H1 (cell line): ENCODE results near the gene ODF2L. TPM values are rescaled to one million over a fixed set of nuclear protein-coding genes. Genes with fewer than 3 reads are reported as not detected.

Experiments used
- CTCF ChIA-PET: fragments of 300-600 bp; sonication (Branson Sonifier 250); formaldehyde crosslinking; loops from one replicate; lab custom pipeline; 2021; ENCODE audit not compliant: partially characterized antibody; lab: Charles Lee
- POLR2A ChIA-PET: fragments of 300-600 bp; sonication (Branson Sonifier 250); formaldehyde crosslinking; loops from one replicate; lab custom pipeline; 2021; ENCODE audit warnings: inconsistent platforms; ENCODE audit not compliant: partially characterized antibody; lab: Charles Lee
- DNase-seq, 2 experiments: peaks; one replicate each; pipeline versions ENCODE4 v3.0.0 to v3.0.0-alpha.2; 2010 to 2022; ENCODE audit warnings: low spot score in 2 of 2, low read depth in 1 of 2, mixed read lengths in 1 of 2
- FAIRE-seq: peaks from 2 replicates; lab custom pipeline; 2011; peaks lifted over from hg19 to GRCh38; lab: Jason Lieb, UNC
- H2AFZ ChIP-seq: 2 replicates; pipeline ENCODE4 v1.8.1; 2012; ENCODE audit warnings: low read length, inconsistent platforms
- H2AK5ac ChIP-seq: 2 replicates; pipeline ENCODE4 v1.6.1; 2013; ENCODE audit warnings: low read depth, low read length
- H2BK120ac ChIP-seq: replicated peaks from 2 replicates; pipeline ENCODE3; 2013; ENCODE audit warnings: low read depth, low read length, inconsistent platforms
- H2BK12ac ChIP-seq: 2 replicates; pipeline ENCODE4 v1.6.1; 2013; ENCODE audit warnings: low read depth, low read length
- H2BK15ac ChIP-seq: 2 replicates; pipeline ENCODE4 v1.6.1; 2013; ENCODE audit warnings: low read length
- H2BK20ac ChIP-seq: 2 replicates; pipeline ENCODE4 v1.6.1; 2013; ENCODE audit warnings: low read length
- H2BK5ac ChIP-seq: 2 replicates; pipeline ENCODE4 v1.6.1; 2013; ENCODE audit warnings: low read depth, low read length
- H3K14ac ChIP-seq: 2 replicates; pipeline ENCODE4 v1.6.1; 2013; ENCODE audit warnings: inconsistent platforms; ENCODE audit not compliant: insufficient read length
- H3K18ac ChIP-seq: 2 replicates; pipeline ENCODE4 v1.6.1; 2013; ENCODE audit warnings: low read length; ENCODE audit errors: extremely low read depth
- H3K23ac ChIP-seq: 2 replicates; pipeline ENCODE4 v1.6.1; 2013; ENCODE audit warnings: inconsistent platforms; ENCODE audit not compliant: insufficient read length
- H3K23me2 ChIP-seq: 2 replicates; pipeline ENCODE4 v1.6.1; 2013; ENCODE audit warnings: low read depth, low read length
- H3K27ac ChIP-seq: 2 replicates; pipeline ENCODE4 v1.6.1; 2011; ENCODE audit warnings: low read depth, low read length, inconsistent platforms
- H3K27me3 ChIP-seq, 4 experiments: replicated peaks in 1 of 4; 1 replicate in 1 of 4; 2 replicates in 3 of 4; pipeline versions ENCODE4 v1.6.1 to v1.8.1; 2011 to 2013; ENCODE audit warnings: low read length in 3 of 4, mild to moderate bottlenecking in 3 of 4, inconsistent platforms in 2 of 4, mixed read lengths in 2 of 4, moderate library complexity in 1 of 4; ENCODE audit not compliant: control insufficient read depth in 3 of 4, insufficient read depth in 3 of 4; ENCODE audit errors: extremely low read depth in 1 of 4
- H3K36me3 ChIP-seq, 4 experiments: 2 replicates each; pipeline versions ENCODE4 v1.6.1 to v1.8.1; 2011 to 2013; ENCODE audit warnings: mild to moderate bottlenecking in 4 of 4, low read length in 3 of 4, moderate library complexity in 2 of 4, control low read depth in 1 of 4, inconsistent platforms in 1 of 4; ENCODE audit not compliant: insufficient read depth in 4 of 4, control insufficient read depth in 2 of 4
- H3K4ac ChIP-seq: replicated peaks from 2 replicates; pipeline ENCODE3; 2013; ENCODE audit warnings: low read length, low read depth, mixed read lengths, inconsistent platforms; ENCODE audit not compliant: insufficient read length
- H3K4me1 ChIP-seq, 4 experiments: replicated peaks in 1 of 4; 1 replicate in 1 of 4; 2 replicates in 3 of 4; pipeline versions ENCODE4 v1.6.1 to v1.8.1; 2011 to 2013; ENCODE audit warnings: low read length in 3 of 4, inconsistent platforms in 2 of 4, mixed read lengths in 1 of 4; ENCODE audit not compliant: insufficient read depth in 4 of 4, control insufficient read depth in 3 of 4
- H3K4me2 ChIP-seq, 2 experiments: 2 replicates each; pipeline versions ENCODE4 v1.6.1 to v1.8.1; 2011 to 2013; ENCODE audit warnings: low read depth in 2 of 2, low read length in 2 of 2, control low read depth in 1 of 2, inconsistent platforms in 1 of 2, mild to moderate bottlenecking in 1 of 2; ENCODE audit not compliant: insufficient read depth in 1 of 2
- H3K4me3 ChIP-seq, 4 experiments: fragments of 200-600, 300-600 bp in 1 of 4; sonication (generic), shearing (Covaris generic), sonication (Bioruptor Twin) in 1 of 4; 2 replicates each; pipeline versions ENCODE4 v1.5.1 to v1.8.1; 2011 to 2016; ENCODE audit warnings: low read length in 4 of 4, low read depth in 3 of 4, control low read depth in 2 of 4, inconsistent platforms in 2 of 4, mild to moderate bottlenecking in 2 of 4, mixed read lengths in 1 of 4, moderate library complexity in 1 of 4; ENCODE audit not compliant: insufficient read depth in 2 of 4; ENCODE audit errors: extremely low read depth in 1 of 4
- H3K56ac ChIP-seq: replicated peaks from 2 replicates; pipeline ENCODE3; 2013; ENCODE audit warnings: low read depth, mild to moderate bottlenecking, mixed read lengths, low read length, inconsistent platforms; ENCODE audit not compliant: insufficient read length
- H3K79me1 ChIP-seq: 2 replicates; pipeline ENCODE4 v1.6.1; 2013; ENCODE audit warnings: low read depth, low read length, control low read depth
- H3K79me2 ChIP-seq, 2 experiments: 2 replicates each; pipeline versions ENCODE4 v1.6.1 to v1.8.1; 2012 to 2013; ENCODE audit warnings: low read length in 2 of 2, mild to moderate bottlenecking in 2 of 2, inconsistent platforms in 1 of 2; ENCODE audit not compliant: insufficient read depth in 2 of 2, control insufficient read depth in 1 of 2
- H3K9ac ChIP-seq, 4 experiments: replicated peaks in 1 of 4; 1 replicate in 1 of 4; 2 replicates in 3 of 4; pipeline versions ENCODE4 v1.6.1 to v1.8.1; 2011 to 2013; ENCODE audit warnings: low read depth in 3 of 4, low read length in 3 of 4, control low read depth in 2 of 4, mild to moderate bottlenecking in 2 of 4, moderate library complexity in 2 of 4, inconsistent platforms in 1 of 4; ENCODE audit errors: extremely low read depth in 1 of 4
- H3K9me3 ChIP-seq, 2 experiments: 2 replicates each; pipeline versions ENCODE4 v1.6.1 to v1.8.1; 2012 to 2013; ENCODE audit warnings: mild to moderate bottlenecking in 2 of 2, moderate library complexity in 2 of 2, control low read depth in 1 of 2, inconsistent platforms in 1 of 2, low read depth in 1 of 2, low read length in 1 of 2, mixed read lengths in 1 of 2; ENCODE audit not compliant: insufficient read depth in 2 of 2
- H4K20me1 ChIP-seq, 2 experiments: replicated peaks in 1 of 2; 2 replicates each; pipeline versions ENCODE3 to v1.8.1; 2011 to 2013; ENCODE audit warnings: inconsistent platforms in 2 of 2, low read length in 2 of 2, mild to moderate bottlenecking in 1 of 2; ENCODE audit not compliant: insufficient read depth in 2 of 2, control insufficient read depth in 1 of 2
- H4K5ac ChIP-seq: 2 replicates; pipeline ENCODE4 v1.6.1; 2013; ENCODE audit warnings: low read length, low read depth, mixed read lengths, inconsistent platforms; ENCODE audit not compliant: insufficient read length
- H4K8ac ChIP-seq: 2 replicates; pipeline ENCODE4 v1.8.0; 2013; ENCODE audit warnings: mild to moderate bottlenecking, moderate library complexity, low read length, inconsistent platforms; ENCODE audit not compliant: insufficient read depth; ENCODE audit errors: extremely low read depth
- H4K91ac ChIP-seq: replicated peaks from 2 replicates; pipeline ENCODE3; 2013; ENCODE audit warnings: low read length, mixed read lengths, inconsistent platforms; ENCODE audit not compliant: insufficient read length
- GABPA ChIP-seq: IDR thresholded peaks from 2 replicates; pipeline ENCODE4 v1.6.1; 2011; ENCODE audit warnings: mild to moderate bottlenecking, low read length, moderate library complexity, borderline replicate concordance; ENCODE audit not compliant: insufficient read depth
- MAX ChIP-seq: IDR thresholded peaks from 2 replicates; pipeline ENCODE4 v1.6.1; 2012; ENCODE audit warnings: inconsistent platforms
- SIRT6 ChIP-seq: IDR thresholded peaks from one replicate; pipeline ENCODE4 v1.7.1; 2012; ENCODE audit warnings: low read length, inconsistent platforms
- whole genome bisulfite sequencing, 2 experiments: shearing (Covaris generic) in 1 of 2; methylation state at CpG; one replicate each; pipeline versions ENCODE4 v1.1.6 to v1.1.7; 2013 to 2015; ENCODE audit warnings: low lambda C conversion rate in 2 of 2, mixed read lengths in 2 of 2, inconsistent platforms in 1 of 2, low coverage in 1 of 2, missing lambda C conversion rate in 1 of 2; ENCODE audit not compliant: insufficient replicate concordance in 2 of 2, insufficient coverage in 1 of 2, insufficient read length in 1 of 2; ENCODE audit errors: extremely low coverage in 1 of 2, missing lambda C conversion rate in 1 of 2; 5-methylcytosine and 5-hydroxymethylcytosine counted together
- polyA plus RNA-seq, 7 experiments: library from polyadenylated mRNA; depleted of rRNA in 3 of 7; stranded (reverse) in 5 of 7; unstranded in 2 of 7; fragments of >200 nt in 5 of 7; fragments of 200-250 nt in 2 of 7; gene quantifications; 1 replicate in 5 of 7; 2 replicates in 1 of 7; 4 replicates in 1 of 7; pipeline versions ENCODE4 v1.2.1 to v1.2.3, GENCODE V29; 2011 to 2013; ENCODE audit warnings: missing spikeins in 2 of 7, mixed read lengths in 2 of 7
- total RNA-seq: library from RNA; stranded (reverse); fragmentation: NEBNext Ultra II Directional; extraction: Animal tissue kit (Norgen Biotek cat#: 25700); gene quantifications from 2 replicates; pipeline ENCODE4 v1.2.1, GENCODE V29; 2021

ODF2L gene
- total and polyA plus RNA-seq, 2 of the 8 experiments (the other 6 are each of a cell fraction or from before 2014, with no cell fraction given): 3.2 to 27.1 TPM

- Histone ChIP-seq H3K23ac (no peak overlapping the region), H3K36me3 (peaks cover 0 to 2% (median 1%) of the 10 kb centered on the region in 4 experiments; a peak in 2 of 8 replicates), H3K4me3 (no peak overlapping the region), H3K4me1 (no peaks in the 10 kb centered on the region), H3K9me3 (peaks cover 4 to 7% of the 10 kb centered on the region in 2 experiments; a peak in 1 of 4 replicates), H2BK20ac (no peak overlapping the region), H4K91ac (no peak overlapping the region), H4K8ac (no peak overlapping the region), H2BK15ac (no peak overlapping the region), H2AK5ac (no peak overlapping the region), H2BK12ac (no peak overlapping the region), H3K18ac (no peak overlapping the region), H2BK120ac (no peak overlapping the region), H4K20me1 (no peaks in the 10 kb centered on the region), H3K9ac (no peak overlapping the region), H4K5ac (no peak overlapping the region), H3K14ac (no peak overlapping the region), H3K79me1 (no peaks in the 10 kb centered on the region), H3K27me3 (no peaks in the 10 kb centered on the region), H3K27ac (no peak overlapping the region), H3K79me2 (peaks cover 0 to 5% of the 10 kb centered on the region in 2 experiments; a peak in 2 of 4 replicates), H2AFZ (no peak overlapping the region), H3K56ac (no peak overlapping the region), H3K4me2 (no peak overlapping the region), H2BK5ac (no peak overlapping the region), H3K4ac (no peak overlapping the region), H3K23me2 (no peaks in the 10 kb centered on the region)
- ChIA-PET POLR2A (no interaction called here), CTCF (interaction anchor here (1.4 kb wide), 1 partner anchor 34 kb away, joined by 3 read pairs; no protein-coding TSS in a partner anchor)
- 91% methylated on average over 1 of the region's 1 CpG; no CpG with 5 or more reads in 1 of the 2 experiments for whole genome bisulfite sequencing, 2 experiments
- FAIRE-seq: no peak
- DNase-seq: no peak
- TF ChIP-seq SIRT6 (no peak), MAX (no peak), GABPA (no peak)
Measured at GRCh38 chr1:86382878-86383277, 13.2 kb downstream of the ODF2L start.
